ENCODE measurements around the gene IGDCC3. TPM values are rescaled to one million over a fixed set of nuclear protein-coding genes. Genes with fewer than 3 reads are reported as not detected.

Gene IGDCC3
- polyA plus RNA-seq, 1 donor = 3.7 TPM

DNA sequence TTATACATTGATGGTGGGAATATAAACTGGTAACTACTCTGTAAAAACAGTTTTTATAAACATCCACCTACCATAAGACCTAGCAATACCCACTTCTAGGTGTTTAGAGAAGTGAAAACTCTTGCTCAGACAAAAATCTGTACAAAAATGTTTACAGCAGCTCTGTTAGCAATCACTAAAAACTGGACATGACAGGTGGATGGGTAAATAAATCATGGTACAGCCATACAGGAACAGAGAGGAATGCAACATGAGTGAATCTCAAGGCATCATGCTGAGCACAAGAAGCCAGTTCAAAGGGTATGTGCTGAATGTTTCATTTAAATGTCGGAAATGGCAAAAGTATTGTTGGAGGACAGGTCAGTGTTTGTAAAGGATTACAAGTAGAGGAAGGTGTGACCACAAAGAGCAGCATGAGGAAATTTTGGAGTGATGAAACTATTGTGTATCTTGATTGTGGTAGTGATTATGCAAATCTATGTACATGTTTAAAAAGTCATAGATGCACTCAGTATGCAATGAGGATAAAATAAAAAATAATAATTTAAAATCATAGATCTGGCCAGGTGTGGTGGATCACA lies 84.8 kb downstream of the IGDCC3 start:
- DNase-seq (ENCODE audit: low read depth) = no peak

DNA sequence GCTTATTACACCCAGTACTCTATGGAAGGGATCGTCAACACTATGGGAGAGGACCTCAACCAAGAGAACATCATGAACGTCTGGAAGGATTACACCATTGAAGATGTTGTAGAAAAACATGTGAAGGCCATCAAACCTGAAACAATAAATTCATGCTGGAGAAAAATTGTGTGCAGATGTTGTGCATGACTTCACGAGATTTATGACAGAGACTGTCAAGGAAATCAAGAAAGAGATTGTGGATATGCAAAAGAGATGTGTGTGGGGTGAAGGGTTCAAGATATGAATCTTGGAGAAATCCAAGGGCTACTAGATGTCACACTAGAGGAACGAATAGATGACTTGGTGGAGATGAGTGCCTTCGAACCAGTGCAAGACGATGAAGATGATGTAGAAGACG lies 87.6 kb downstream of the IGDCC3 start:
- no peak for DNase-seq (ENCODE audit: low read depth)

DNA sequence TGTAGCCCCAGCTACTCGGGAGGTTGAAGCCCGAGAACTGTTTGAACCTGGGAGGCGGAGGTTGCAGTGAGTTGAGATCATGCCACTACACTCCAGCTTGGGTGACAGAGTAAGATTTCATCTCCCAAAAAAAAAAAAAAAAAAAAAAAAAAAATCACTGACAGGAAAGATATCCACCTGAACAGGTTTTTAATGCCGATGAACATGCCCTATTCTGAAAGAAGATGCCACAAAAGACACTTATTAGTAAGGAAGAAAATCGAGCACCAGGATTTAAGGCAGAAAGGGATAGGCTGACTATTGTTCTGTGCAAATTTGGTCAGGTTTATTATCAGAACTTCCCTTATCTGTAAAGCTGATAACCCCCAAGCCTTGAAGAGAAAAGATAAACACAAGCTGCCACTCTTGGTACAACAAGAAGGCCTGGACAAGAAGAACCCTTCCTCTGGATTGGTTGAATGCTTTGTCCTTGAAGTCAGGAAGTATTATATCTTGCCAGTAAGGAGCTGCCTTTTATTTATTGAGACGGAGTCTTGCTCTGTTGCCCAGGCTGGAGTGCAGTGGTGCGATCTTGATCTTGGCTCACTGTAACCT lies 88.4 kb downstream of the IGDCC3 start:
- no peak for DNase-seq (ENCODE audit: low read depth)

DNA sequence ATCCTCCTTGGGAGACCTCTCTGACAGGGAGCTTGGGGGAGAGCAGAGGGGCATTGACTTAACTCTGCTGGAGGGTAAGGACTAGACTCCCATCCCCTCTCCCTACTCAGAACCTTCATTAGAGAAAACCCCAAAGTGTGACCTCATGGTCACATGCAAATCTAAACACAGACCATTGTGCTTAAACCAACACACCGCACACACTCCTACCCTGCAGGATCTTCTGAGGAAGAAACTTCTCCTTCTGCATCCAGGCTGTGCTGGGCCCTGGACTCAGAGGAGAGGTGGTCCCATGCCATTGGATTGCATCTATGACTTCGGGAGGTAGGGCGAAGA lies 90.3 kb downstream of the IGDCC3 start:
- no peak for DNase-seq (ENCODE audit: low read depth)

DNA sequence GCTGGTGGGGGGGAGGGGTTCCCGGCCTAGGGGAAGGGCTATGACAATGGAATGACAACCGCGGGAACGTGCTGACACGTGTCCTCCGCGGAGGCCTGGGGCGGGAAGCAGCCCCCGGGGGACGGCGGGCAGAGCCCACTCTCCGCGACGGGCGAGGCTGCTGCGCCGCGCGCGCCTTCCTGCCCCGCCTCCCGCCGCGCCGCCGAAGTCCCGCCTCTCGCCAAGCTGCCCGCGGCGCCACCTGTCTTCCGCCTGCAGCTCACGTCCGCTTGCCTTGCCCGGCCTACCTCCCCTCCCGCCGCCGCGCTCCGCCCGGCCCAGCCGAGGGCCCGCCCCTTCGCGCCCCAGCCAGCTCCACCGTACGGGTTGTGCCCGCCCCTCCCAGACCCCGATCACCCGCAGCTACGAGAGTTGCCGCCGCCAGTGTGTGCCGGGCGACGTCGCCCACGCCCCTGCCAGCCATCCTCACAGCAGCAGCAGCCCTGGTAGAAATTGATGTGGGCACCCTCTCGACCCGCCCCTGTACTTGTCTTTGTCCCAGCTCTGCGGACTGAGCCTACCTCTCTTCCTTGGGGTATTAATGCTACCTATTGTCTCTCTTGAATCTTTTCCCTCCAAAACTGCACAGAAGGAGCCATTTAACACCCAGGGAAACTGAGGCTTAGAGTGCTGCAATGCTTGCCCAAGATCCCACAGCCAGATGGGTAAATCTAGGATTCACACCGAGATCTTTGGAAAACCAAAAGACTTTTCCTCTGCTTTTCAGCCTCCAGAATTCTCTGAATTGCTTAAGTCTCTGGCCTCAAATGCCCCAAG lies 90.9 kb downstream of the IGDCC3 start, which contains the start of gene PARP16:
PARP16 (minus strand) TSS at position 180 of the 816 bp plus-strand sequence. CDS start 457 bp downstream, outside the sequence.
- DNase-seq (ENCODE audit: low read depth) = no peak

DNA sequence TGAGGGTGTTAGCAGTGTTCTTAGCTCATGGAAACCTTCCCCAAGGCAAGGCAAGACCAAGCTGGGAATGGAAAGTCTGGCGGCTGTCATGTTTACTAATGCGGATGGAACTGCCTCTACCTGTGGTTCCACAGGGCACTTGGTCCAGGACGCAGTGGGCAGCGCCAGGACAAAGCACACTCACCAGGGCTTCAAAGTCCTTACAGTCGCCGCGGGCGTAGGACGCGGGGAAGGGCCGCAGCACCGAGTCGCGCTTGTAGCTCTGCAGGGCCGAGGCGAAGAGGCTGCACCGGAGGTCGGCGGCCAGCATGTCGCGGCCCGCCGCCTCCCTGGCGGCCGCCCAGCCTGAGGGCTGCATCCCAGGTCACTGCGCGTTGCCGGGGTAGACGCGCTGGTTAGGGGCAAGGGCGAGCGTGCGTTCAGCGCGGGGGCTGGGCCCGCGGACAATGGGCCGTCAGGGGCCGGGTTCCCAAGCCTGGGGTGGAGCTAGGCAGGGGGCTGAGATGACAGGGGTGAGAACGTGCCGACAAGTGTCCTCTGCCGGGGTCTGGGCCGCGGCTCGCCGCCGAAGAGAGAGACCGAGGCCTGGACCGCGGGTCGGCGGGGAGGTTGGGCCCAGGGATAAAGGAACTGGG lies 91.6 kb downstream of the IGDCC3 start:
- no peak for DNase-seq (ENCODE audit: low read depth)

DNA sequence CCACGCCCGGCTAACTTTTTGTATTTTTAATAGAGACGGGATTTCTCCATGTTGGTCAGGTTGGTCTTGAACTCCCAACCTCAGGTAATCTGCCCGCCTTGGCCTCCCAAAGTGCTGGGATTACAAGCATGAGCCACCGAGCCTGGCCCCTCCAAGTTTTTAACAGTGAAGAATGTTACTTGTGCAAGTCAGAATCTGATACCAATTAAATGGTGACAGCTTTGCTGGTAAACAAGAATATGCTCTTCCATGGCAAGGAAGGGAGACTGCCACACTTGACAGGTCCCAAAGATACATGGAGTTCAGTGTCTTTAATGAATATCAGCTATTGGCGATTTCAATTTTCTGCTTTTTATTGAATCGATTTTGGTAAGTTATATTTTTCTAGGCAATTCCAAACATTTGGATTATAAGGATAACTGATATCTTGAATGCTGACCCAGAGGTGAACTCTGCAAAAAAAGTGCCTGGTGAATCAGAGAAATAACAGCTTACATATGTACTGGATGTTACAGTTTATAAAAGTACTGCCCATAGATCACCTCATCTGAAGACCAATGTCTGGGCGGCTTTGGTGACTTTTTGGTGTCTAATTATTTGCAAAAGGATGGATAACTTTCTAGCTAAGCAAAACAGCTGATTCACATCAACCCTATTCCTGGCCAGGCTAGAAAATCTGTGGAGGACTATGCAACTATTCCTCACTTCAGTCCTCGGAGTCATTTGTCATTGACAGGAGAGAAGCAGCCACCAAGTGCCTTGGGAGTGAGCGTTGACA lies 92.3 kb downstream of the IGDCC3 start:
- no peak for DNase-seq (ENCODE audit: low read depth)

DNA sequence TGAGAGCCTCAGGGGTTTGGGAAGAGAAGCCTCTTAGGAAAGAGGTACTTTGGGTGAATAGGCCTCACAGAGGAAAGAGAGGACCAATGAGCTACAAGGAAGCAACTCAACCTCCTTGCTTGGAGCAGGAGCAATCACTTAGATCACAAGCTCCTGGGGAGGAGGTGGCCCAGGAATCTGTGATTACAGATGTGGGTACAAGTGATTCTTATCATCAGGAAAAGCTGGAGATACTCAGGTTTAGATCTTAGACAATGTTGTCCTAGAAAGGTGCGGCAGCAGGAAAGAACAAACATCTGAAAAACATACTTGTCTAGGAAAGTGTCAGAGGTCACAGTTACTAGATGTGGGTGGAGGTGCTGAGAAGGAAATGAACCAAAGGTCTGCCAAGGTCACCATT lies 99.3 kb downstream of the IGDCC3 start:
- no peak for DNase-seq (ENCODE audit: low read depth)

Other genes starting within 250 kb of the IGDCC3 start
- gene PDCD7, start 244.2 kb downstream of the IGDCC3 start, polyA plus RNA-seq (ENCODE audit: insufficient read length) = 19.5 TPM
- 39.5 TPM for gene CLPX, start 192.7 kb downstream of the IGDCC3 start, polyA plus RNA-seq (ENCODE audit: insufficient read length)
- 22.1 TPM for gene CILP, start 166.5 kb downstream of the IGDCC3 start, polyA plus RNA-seq (ENCODE audit: insufficient read length)
- gene PARP16, start 91.1 kb downstream of the IGDCC3 start, polyA plus RNA-seq (ENCODE audit: insufficient read length) = 13.0 TPM
- gene RNU5A-1, start 82.0 kb downstream of the IGDCC3 start, polyA plus RNA-seq (ENCODE audit: insufficient read length) = not detected
- not detected for gene RNU5B-1, start 73.3 kb downstream of the IGDCC3 start, polyA plus RNA-seq (ENCODE audit: insufficient read length)
- gene IGDCC4, start 44.9 kb upstream of the IGDCC3 start, polyA plus RNA-seq (ENCODE audit: insufficient read length) = 95.6 TPM
- gene DPP8, start 139.7 kb upstream of the IGDCC3 start, polyA plus RNA-seq (ENCODE audit: insufficient read length) = 24.5 TPM
- gene HACD3, start 152.5 kb upstream of the IGDCC3 start, polyA plus RNA-seq (ENCODE audit: insufficient read length) = 38.4 TPM
- gene INTS14, start 233.1 kb upstream of the IGDCC3 start, polyA plus RNA-seq (ENCODE audit: insufficient read length) = 21.4 TPM
- gene SLC24A1, start 243.9 kb upstream of the IGDCC3 start, polyA plus RNA-seq (ENCODE audit: insufficient read length) = 7.2 TPM

Measured in forelimb muscle (tissue), 1 donor.